A549 (cell line): ENCODE data around the gene ULBP1.

ENCODE experiments used
- EP300 ChIP-seq, 2 experiments: fragments of >200 bp; sonication (Bioruptor Twin); formaldehyde crosslinking; IDR thresholded peaks; 2 replicates in 1 of 2; 3 replicates in 1 of 2; pipeline ENCODE4 v1.6.1; 2016 to 2017
- ESRRA ChIP-seq: fragments of 150-350 bp; IDR thresholded peaks from 2 replicates; pipeline ENCODE4 v1.6.1; 2014; ENCODE audit warnings: mild to moderate bottlenecking, low read length, borderline replicate concordance

GRCh38 chr6:149963462-149964307 is at the start of gene ULBP1:
- no peak for TF ChIP-seq EP300 (IDR thresholded peaks at IDR 0.05)
- no peak for TF ChIP-seq ESRRA
